HCT116 (cell line): ENCODE data around the gene GARIN1A. TPM values are rescaled to one million over a fixed set of nuclear protein-coding genes. Genes with fewer than 3 reads are reported as not detected.

Experiments
- ATAC-seq: fragments of 200-7000 bp; cut with Tn5 transposase; 2 replicates; pipeline ENCODE4 v1.9.1; 2020; ENCODE audit warnings: mild to moderate bottlenecking, moderate library complexity
- BruUV-seq: library from RNA; stranded (reverse); fragments of 400-500 nt; replicated peaks from 2 replicates; lab custom pipeline; 2021; lab: Mats Ljungman, UMichigan
- CTCF ChIA-PET: fragments of 300-600 bp; sonication (Branson Sonifier 250); formaldehyde crosslinking; loops from one replicate; lab custom pipeline; 2021; ENCODE audit warnings: antibody characterized with exemption; lab: Charles Lee
- POLR2A ChIA-PET: fragments of 300-600, 350-600 bp; sonication (Branson Sonifier 250); formaldehyde crosslinking; loops from one replicate; lab custom pipeline; 2021; ENCODE audit warnings: antibody characterized with exemption; lab: Charles Lee
- RAD21 ChIA-PET, 2 experiments: fragments of 300-600 bp; sonication (Branson Sonifier 250); formaldehyde crosslinking; loops; one replicate each; lab custom pipeline; 2023; ENCODE audit warnings: low total read pairs in 2 of 2; ENCODE audit not compliant: uncharacterized antibody in 2 of 2, unreplicated experiment in 2 of 2, low non-redundant PET in 1 of 2; lab: Charles Lee
- DNase-seq: peaks from one replicate; pipeline ENCODE4 v3.0.0-alpha.2; 2010; ENCODE audit warnings: low read depth, low spot score
- H2AFZ ChIP-seq: fragments of 200-600 bp; shearing (Covaris generic), sonication (generic); 2 replicates; pipeline ENCODE4 v1.6.1; 2017; ENCODE audit warnings: low read depth, mixed run types, mixed read lengths, antibody characterized with exemption, low read length; ENCODE audit not compliant: poor library complexity, severe bottlenecking
- H3K27ac ChIP-seq: 2 replicates; pipeline ENCODE4 v1.5.1; 2012; ENCODE audit warnings: low read depth, low read length
- H3K27me3 ChIP-seq: fragments of 200-600 bp; sonication (generic); 2 replicates; pipeline ENCODE4 v1.6.1; 2016; ENCODE audit warnings: mixed run types, low read length, mixed read lengths; ENCODE audit not compliant: insufficient read depth
- H3K36me3 ChIP-seq, 2 experiments: fragments of 200-500 bp in 1 of 2; fragments of 200-600 bp in 1 of 2; sonication (Bioruptor generic) in 1 of 2; sonication (generic) in 1 of 2; 2 replicates each; pipeline versions ENCODE4 v1.5.1 to v1.6.1; 2014 to 2016; ENCODE audit warnings: low read length in 2 of 2, inconsistent platforms in 1 of 2, mixed read lengths in 1 of 2, mixed run types in 1 of 2; ENCODE audit not compliant: insufficient read depth in 2 of 2, control insufficient read depth in 1 of 2
- H3K4me1 ChIP-seq, 2 experiments: fragments of 200-600 bp in 1 of 2; sonication (generic) in 1 of 2; 2 replicates each; pipeline versions ENCODE4 v1.5.1 to v1.6.1; 2012 to 2017; ENCODE audit warnings: low read length in 2 of 2, inconsistent platforms in 1 of 2, mild to moderate bottlenecking in 1 of 2, mixed read lengths in 1 of 2, mixed run types in 1 of 2, moderate library complexity in 1 of 2; ENCODE audit not compliant: insufficient read depth in 2 of 2, control insufficient read depth in 1 of 2
- H3K4me2 ChIP-seq: fragments of 200-600 bp; sonication (generic); 2 replicates; pipeline ENCODE4 v1.6.1; 2017; ENCODE audit warnings: mixed run types, low read length, mixed read lengths
- H3K4me3 ChIP-seq, 2 experiments: fragments of 200-600 bp in 1 of 2; sonication (generic) in 1 of 2; replicated peaks in 1 of 2; 2 replicates each; pipeline ENCODE4 v1.5.1; 2011 to 2016; ENCODE audit warnings: low read length in 2 of 2, control low read depth in 1 of 2, low read depth in 1 of 2, mild to moderate bottlenecking in 1 of 2, mixed read lengths in 1 of 2, mixed run types in 1 of 2
- H3K79me2 ChIP-seq: fragments of 200-600 bp; sonication (generic); 2 replicates; pipeline ENCODE4 v1.6.1; 2017; ENCODE audit warnings: mild to moderate bottlenecking, mixed run types, low read length, moderate library complexity, mixed read lengths; ENCODE audit not compliant: insufficient read depth
- H3K9ac ChIP-seq: fragments of 200-600 bp; sonication (generic); 2 replicates; pipeline ENCODE4 v1.6.1; 2016; ENCODE audit warnings: low read length, mixed read lengths
- H3K9me2 ChIP-seq: fragments of 200-600 bp; sonication (generic), shearing (Covaris generic); 2 replicates; pipeline ENCODE4 v1.6.1; 2017; ENCODE audit warnings: mixed run types, mild to moderate bottlenecking, moderate library complexity; ENCODE audit not compliant: insufficient read depth
- H3K9me3 ChIP-seq, 2 experiments: fragments of 200-500 bp in 1 of 2; fragments of 200-600 bp in 1 of 2; sonication (Bioruptor generic) in 1 of 2; sonication (generic) in 1 of 2; 2 replicates each; pipeline ENCODE4 v1.6.1; 2014 to 2017; ENCODE audit warnings: low read length in 2 of 2, mixed read lengths in 2 of 2, inconsistent platforms in 1 of 2, low read depth in 1 of 2, mild to moderate bottlenecking in 1 of 2, mixed run types in 1 of 2, moderate library complexity in 1 of 2; ENCODE audit not compliant: control insufficient read depth in 1 of 2, insufficient read depth in 1 of 2
- H4K20me1 ChIP-seq: fragments of 200-600 bp; sonication (generic), shearing (Covaris generic); 2 replicates; pipeline ENCODE4 v1.6.1; 2017; ENCODE audit warnings: mixed run types, mild to moderate bottlenecking, moderate library complexity; ENCODE audit not compliant: insufficient read depth
- ATF3 ChIP-seq: IDR thresholded peaks from 2 replicates; pipeline ENCODE4 v1.6.1; 2012
- CBX3 ChIP-seq: IDR thresholded peaks from 2 replicates; pipeline ENCODE4 v1.6.1; 2012; ENCODE audit warnings: low read depth
- JUND ChIP-seq: IDR thresholded peaks from 2 replicates; pipeline ENCODE4 v1.6.1; 2012
- MAX ChIP-seq: IDR thresholded peaks from 2 replicates; pipeline ENCODE4 v1.6.1; 2012
- POLR2A ChIP-seq: IDR thresholded peaks from 2 replicates; pipeline ENCODE4 v1.7.0; 2011; ENCODE audit warnings: borderline replicate concordance; ENCODE audit not compliant: insufficient read depth, insufficient read length; ENCODE audit errors: extremely low read depth
- REST ChIP-seq: IDR thresholded peaks from 2 replicates; pipeline ENCODE4 v1.6.1; 2012; ENCODE audit warnings: low read depth
- SP1 ChIP-seq: IDR thresholded peaks from 2 replicates; pipeline ENCODE4 v1.6.1; 2012; ENCODE audit warnings: low read depth
- TCF7L2 ChIP-seq: IDR thresholded peaks from 2 replicates; pipeline ENCODE4 v1.7.0; 2011; ENCODE audit warnings: borderline replicate concordance, inconsistent platforms; ENCODE audit not compliant: insufficient read depth, insufficient read length; ENCODE audit errors: extremely low read depth
- ZBTB33 ChIP-seq: IDR thresholded peaks from 2 replicates; pipeline ENCODE4 v1.6.1; 2011; ENCODE audit warnings: mild to moderate bottlenecking, low read length, moderate library complexity; ENCODE audit not compliant: insufficient replicate concordance; ENCODE audit errors: extremely low read depth
- intact Hi-C: fragments of 100-400 bp; cut with micrococcal nuclease; formaldehyde crosslinking; loops from 2 replicates; pipeline ENCODE4 v1.10.0; 2022
- total RNA-seq: library from RNA; stranded (reverse); gene quantifications from one replicate; pipeline ENCODE4 v1.2.1, GENCODE V29; 2021; ENCODE audit not compliant: unreplicated experiment

GARIN1A gene
- total RNA-seq, 1 experiment from 2014 or later: 0.49 TPM

GRCh38 chr7:128703609-128704241, 31.6 kb downstream of the GARIN1A start:
- no peak overlapping the region for H3K4me2 ChIP-seq
- H3K9me2 ChIP-seq: no peaks in the 10 kb centered on the region
- H4K20me1 ChIP-seq: no peaks in the 10 kb centered on the region
- CTCF ChIA-PET: no interaction called here
- no peak overlapping the region for H3K27ac ChIP-seq
- no peak for ATAC-seq
- POLR2A ChIA-PET: no interaction called here
- H3K9ac ChIP-seq: no peak overlapping the region
- intact Hi-C loops: no loop called here
- H3K9me3 ChIP-seq: no peaks in the 10 kb centered on the region
- no peaks in the 10 kb centered on the region for H3K36me3 ChIP-seq
- no peak for TF ChIP-seq ATF3
- no peak for TF ChIP-seq MAX
- TF ChIP-seq CBX3: no peak
- TF ChIP-seq SP1: no peak
- TF ChIP-seq POLR2A: no peak
- no peak for TF ChIP-seq ZBTB33
- no peak for TF ChIP-seq TCF7L2
- no peak for TF ChIP-seq REST
- TF ChIP-seq JUND: no peak
- no peak overlapping the region for H3K4me3 ChIP-seq
- BruUV-seq: no TSS peak
- no peaks in the 10 kb centered on the region for H3K79me2 ChIP-seq
- peaks cover 0 to 20% of the 10 kb centered on the region in 2 experiments; a peak in 2 of 4 replicates for H3K4me1 ChIP-seq
- H3K27me3 ChIP-seq: no peaks in the 10 kb centered on the region
- no peak overlapping the region for H2AFZ ChIP-seq
- DNase-seq: no peak
- RAD21 ChIA-PET: no interaction called here
